GM18499 (cell line): ENCODE results near the gene ANAPC15.

Experiments used
- ATAC-seq: cut with Tn5 transposase; IDR thresholded peaks from one replicate; pipeline ENCODE4 v1.9.1; 2021; ENCODE audit warnings: moderate number of reproducible peaks; ENCODE audit not compliant: insufficient read depth, unreplicated experiment

The ANAPC15 gene

GRCh38 chr11:72088076-72088808 lies 24.3 kb downstream of the ANAPC15 start:
- no peak for ATAC-seq

GRCh38 chr11:72085621-72086351 lies 26.7 kb downstream of the ANAPC15 start:
- no peak for ATAC-seq

- ATAC-seq = no peak
Observed at GRCh38 chr11:72084965-72085364, 27.5 kb downstream of the ANAPC15 start.

- no peak for ATAC-seq
Observed at GRCh38 chr11:72084076-72084475, 28.4 kb downstream of the ANAPC15 start.

- no peak for ATAC-seq
Observed at GRCh38 chr11:72083414-72083813, 29.1 kb downstream of the ANAPC15 start.

- no peak for ATAC-seq
Observed at GRCh38 chr11:72081821-72082453, 30.6 kb downstream of the ANAPC15 start.

- no peak for ATAC-seq
Observed at GRCh38 chr11:72081184-72081644, 31.3 kb downstream of the ANAPC15 start.

GRCh38 chr11:72080326-72081183 lies 31.9 kb downstream of the ANAPC15 start, which contains the start of the genes LRRC51 and NUMA1:
Gene LRRC51, plus strand, starts transcription at chr11:72080850. Its CDS starts 8,234 bp downstream, at chr11:72089084.
Gene NUMA1, minus strand, starts transcription at chr11:72080542. Its CDS starts 44,599 bp downstream, at chr11:72035943.
- ATAC-seq = peak; percentile 86

GRCh38 chr11:72079819-72080325 lies 32.6 kb downstream of the ANAPC15 start:
- no peak for ATAC-seq

- no peak for ATAC-seq
Observed at GRCh38 chr11:72078477-72078876, 34.0 kb downstream of the ANAPC15 start.

GRCh38 chr11:72075756-72076155 lies 36.7 kb downstream of the ANAPC15 start:
- no peak for ATAC-seq

- ATAC-seq = no peak
Observed at GRCh38 chr11:72075109-72075508, 37.4 kb downstream of the ANAPC15 start.

- ATAC-seq = no peak
Observed at GRCh38 chr11:72072348-72072747, 40.1 kb downstream of the ANAPC15 start.

- no peak for ATAC-seq
Observed at GRCh38 chr11:72070491-72070890, 42.0 kb downstream of the ANAPC15 start.

GRCh38 chr11:72069787-72070251 lies 42.7 kb downstream of the ANAPC15 start:
- ATAC-seq = no peak

GRCh38 chr11:72069200-72069599 lies 43.3 kb downstream of the ANAPC15 start:
- ATAC-seq = no peak

GRCh38 chr11:72067676-72068075 lies 44.8 kb downstream of the ANAPC15 start:
- ATAC-seq = no peak

GRCh38 chr11:72067266-72067665 lies 45.2 kb downstream of the ANAPC15 start:
- no peak for ATAC-seq

GRCh38 chr11:72066855-72067254 lies 45.6 kb downstream of the ANAPC15 start:
- ATAC-seq = no peak
